Measurements from ENCODE around the gene NRP2.

GRCh38 chr2:205746420-205746785 is 64.1 kb downstream of the NRP2 start:
- TF ChIP-seq, protein P1, sequence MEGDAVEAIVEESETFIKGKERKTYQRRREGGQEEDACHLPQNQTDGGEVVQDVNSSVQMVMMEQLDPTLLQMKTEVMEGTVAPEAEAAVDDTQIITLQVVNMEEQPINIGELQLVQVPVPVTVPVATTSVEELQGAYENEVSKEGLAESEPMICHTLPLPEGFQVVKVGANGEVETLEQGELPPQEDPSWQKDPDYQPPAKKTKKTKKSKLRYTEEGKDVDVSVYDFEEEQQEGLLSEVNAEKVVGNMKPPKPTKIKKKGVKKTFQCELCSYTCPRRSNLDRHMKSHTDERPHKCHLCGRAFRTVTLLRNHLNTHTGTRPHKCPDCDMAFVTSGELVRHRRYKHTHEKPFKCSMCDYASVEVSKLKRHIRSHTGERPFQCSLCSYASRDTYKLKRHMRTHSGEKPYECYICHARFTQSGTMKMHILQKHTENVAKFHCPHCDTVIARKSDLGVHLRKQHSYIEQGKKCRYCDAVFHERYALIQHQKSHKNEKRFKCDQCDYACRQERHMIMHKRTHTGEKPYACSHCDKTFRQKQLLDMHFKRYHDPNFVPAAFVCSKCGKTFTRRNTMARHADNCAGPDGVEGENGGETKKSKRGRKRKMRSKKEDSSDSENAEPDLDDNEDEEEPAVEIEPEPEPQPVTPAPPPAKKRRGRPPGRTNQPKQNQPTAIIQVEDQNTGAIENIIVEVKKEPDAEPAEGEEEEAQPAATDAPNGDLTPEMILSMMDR (IDR thresholded peaks at IDR 0.05), result no peak
- no peak for TF ChIP-seq POLR2A (IDR thresholded peaks at IDR 0.05)
